ENCODE results near the gene PHACTR1.

Gene PHACTR1

DNA sequence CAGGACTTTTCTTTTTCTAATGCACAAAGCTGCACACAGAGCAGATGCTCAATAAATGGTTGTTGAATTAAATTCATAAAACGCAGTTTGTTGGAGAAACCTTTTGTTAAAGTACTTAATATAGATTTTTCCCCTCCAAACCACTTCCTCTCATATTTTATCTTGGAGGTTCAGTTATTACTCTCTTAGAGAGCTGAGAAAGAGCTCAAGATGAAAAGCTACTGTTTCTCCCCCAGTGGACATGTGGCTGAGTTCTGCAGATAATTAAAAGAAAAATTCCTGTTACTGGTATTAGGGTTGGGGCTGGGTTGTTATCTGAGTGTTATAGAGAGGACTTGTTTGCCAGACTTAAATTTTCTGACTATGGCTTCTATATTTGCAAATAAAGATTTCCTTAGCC lies 317.7 kb downstream of the PHACTR1 start:
- intact Hi-C loops (cut with DNase I) = no loop called here
- no peak for DNase-seq

DNA sequence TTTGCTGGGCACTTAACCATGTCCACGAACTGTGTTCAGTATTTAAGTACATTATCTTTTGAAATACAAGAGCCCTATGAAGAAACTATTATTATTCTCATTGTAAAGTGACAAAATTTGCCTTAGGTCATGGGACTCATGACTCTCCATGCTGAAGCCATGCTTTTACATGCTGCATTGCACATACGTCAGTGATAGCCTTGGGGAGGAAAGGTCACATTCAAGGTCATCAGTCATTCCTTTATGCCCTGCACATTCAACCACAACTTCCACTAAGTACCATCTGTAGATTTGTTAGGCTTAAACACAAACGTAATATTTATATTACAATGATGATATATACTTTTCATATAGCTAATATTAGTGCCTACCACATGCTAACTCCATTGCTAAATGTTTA lies 319.0 kb downstream of the PHACTR1 start:
- intact Hi-C loops (cut with DNase I) = no loop called here
- DNase-seq = no peak

DNA sequence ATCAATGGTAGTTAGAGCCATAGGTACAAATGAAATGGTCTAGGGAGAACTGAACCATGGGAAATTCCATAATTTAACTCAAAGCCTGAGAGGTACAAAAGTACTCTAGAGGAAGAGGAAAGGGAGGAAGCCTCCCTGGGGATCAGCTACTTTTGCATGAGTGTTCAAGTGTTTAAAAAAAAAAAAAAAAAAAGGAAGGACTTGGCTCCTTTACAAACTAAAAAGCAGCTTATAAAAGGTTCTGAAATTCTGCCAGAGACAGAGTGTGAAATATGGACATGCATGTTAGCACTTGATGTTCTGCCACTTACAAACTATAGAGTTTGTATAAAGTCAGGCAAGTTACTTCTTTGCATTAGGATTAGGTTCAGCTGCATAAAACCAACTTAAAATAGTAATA lies 321.7 kb downstream of the PHACTR1 start:
- intact Hi-C loops (cut with DNase I) = no loop called here
- DNase-seq = no peak

DNA sequence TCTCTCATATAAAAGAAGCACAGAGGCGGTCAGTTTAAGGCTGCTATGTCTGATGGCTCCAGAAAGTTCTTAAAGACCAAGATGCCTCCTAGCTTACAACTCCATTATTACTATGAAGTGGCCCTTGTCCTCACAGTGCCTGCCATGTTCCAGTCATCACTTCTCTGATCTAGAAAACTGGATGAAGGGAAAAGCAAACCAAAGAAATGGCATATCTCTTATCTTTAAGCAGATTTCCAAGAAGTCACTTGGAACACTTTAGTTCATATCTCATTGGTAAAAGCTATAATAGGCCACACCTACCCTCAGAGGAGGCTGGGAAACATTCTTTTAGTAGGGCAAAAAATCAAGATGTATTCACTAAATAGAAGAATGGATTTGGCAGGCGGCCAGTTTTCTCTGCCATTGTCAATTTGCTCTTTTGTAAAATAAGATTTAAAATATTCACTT lies 322.2 kb downstream of the PHACTR1 start:
- intact Hi-C loops (cut with DNase I) = no loop called here
- DNase-seq = peak in 18 of 42 donors; percentile 27 to 68 (median 38)

DNA sequence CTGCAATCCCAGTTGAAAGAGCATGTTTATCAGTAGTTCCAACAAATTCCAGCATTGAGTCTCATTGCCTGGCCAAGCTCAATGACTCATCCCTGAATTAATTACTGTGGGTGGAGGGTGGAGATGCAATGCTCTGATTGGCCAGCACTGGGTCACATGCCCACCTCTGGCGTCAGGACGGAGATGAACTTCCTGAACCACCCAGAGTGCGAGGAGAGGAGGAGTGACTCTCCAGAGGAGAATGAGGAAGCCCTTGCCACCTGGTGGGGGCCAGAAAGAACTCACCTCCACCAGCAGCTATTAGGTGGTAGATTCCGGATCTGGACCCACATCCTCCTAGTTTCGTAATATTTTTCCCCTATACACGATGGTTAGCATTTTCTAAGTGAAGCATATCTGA lies 327.8 kb downstream of the PHACTR1 start:
- DNase-seq = peak in 39 of 42 donors; percentile 20 to 86 (median 56)
- intact Hi-C loops (cut with DNase I) = no loop called here

DNA sequence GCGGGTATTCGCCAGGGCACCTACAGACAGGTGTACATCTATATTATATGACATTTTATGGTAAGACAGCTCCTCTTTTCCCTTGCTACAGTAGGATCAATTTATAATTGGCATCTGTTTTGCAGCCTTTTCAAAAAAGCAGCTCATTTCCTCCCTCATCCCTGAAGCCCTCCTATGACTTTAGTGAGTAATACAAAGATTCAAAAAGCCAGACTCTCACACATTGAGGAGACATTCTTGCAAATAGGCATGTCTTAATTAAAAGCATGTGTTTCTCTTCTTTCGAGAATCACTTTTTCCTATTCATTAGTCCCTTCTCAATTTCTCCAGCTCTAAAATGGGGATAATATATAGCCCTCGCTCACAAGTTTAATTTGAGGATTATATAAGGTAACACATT lies 328.3 kb downstream of the PHACTR1 start:
- DNase-seq = no peak
- intact Hi-C loops (cut with DNase I) = no loop called here

DNA sequence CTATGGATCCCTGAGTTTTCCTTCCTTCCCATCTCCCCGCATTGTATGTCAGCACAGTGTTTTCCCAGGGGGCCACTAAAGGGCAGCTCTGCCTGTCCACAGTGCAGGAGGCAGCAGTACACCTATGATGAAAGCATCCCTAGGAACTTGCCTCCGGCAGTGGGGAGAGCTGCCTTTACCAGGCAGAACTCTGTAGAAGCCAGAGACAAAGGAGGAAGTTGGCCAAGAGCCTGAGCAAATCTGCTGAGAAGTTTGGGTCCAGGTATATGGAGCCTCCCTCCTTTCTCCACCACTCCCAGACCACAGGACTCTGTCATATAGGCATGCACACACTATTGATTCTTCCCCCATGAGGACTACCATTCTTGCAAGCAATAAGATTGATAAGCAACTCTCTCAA lies 329.1 kb downstream of the PHACTR1 start:
- DNase-seq = no peak
- intact Hi-C loops (cut with DNase I) = no loop called here

DNA sequence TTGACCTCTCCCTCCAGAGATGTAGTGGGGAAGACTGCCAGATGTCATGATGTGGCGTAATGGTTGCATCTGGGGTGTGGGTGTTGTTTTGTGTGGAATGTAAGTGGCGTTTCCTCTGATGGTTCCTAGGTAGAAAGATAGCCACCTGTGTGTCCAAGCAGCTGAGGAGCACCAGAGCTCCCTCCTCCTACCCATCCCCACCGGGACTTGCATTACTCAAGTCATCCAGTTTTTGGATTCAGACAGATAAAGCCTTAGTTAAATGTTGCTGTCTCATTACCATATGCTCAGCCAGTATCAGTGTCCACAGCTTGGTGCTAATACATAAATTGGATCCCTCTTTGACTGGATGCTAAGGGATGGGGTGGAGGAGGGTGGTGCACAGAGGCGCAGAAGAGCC lies 329.5 kb downstream of the PHACTR1 start:
- DNase-seq = no peak
- intact Hi-C loops (cut with DNase I) = no loop called here

DNA sequence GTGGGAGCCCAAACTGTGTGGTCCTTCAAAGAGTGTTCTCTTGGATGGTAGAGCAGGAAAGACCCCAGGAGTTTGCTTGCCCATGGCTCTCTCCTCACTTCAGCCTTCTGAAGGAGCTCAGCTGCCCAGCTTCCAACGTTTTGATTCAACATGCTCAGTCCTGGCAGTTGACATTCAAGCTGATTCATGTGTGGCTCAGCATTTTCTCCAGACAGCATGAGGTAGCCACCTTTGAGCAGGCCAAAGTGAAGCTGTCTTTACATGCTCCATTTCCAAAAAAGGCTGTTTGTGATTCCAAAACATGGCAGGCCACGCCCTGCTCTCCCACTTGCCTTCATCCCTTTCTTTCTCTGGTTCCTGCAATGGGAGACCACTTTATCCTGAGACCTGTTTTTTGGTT lies 331.5 kb downstream of the PHACTR1 start:
- no peak for DNase-seq
- intact Hi-C loops (cut with DNase I) = no loop called here

DNA sequence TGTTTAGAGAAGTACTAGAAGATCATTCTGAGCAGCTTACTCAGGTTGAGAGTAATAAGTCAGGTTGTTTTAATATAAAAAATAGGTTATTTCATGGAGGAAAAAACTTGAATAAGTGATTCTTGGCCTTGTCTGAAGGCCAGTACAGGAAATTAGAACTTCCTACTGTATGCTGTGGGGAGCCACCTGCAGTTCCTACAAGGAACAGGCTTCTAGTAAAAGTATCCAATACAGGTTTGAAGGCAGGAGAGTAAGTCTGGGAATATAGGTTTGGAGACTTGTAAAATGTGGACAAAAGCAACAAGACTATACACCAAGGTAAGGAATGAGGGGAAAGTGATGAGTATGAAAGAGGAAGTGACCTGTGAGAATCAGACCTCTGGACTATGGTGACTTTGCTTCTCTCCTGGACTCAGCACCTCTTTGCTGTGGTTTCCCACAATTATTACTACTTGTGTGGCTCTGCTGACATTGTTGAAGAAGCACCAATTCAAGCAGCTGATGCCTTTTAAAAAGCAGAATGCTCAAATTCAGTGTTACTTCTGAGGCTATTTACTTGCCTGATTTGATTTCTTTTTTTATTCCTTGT lies 333.2 kb downstream of the PHACTR1 start:
- no peak for DNase-seq
- intact Hi-C loops (cut with DNase I) = no loop called here

DNA sequence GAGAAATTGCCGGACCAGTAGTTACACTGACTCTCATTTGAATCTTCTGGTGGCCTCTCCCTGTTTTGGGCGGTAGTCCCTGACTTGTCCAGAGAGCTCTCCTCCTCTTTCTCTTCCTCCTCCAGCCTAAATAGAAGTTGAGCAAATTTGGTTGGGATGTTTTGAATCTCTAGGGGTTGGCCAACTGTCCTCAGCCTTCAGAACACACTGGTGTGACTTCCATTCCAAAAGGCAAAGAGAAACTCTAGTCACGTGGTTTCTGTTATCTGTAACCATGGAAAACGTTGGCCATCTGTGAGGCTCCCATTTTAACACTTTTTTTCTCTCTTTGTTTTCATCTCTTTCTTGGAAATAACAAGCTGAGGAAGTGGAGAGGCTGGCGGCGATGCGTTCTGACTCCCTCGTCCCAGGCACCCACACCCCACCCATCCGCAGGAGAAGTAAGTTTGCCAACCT lies 336.5 kb downstream of the PHACTR1 start:
- DNase-seq = peak in 1 of 42 donors; percentile 45
- intact Hi-C loops (cut with DNase I) = no loop called here

DNA sequence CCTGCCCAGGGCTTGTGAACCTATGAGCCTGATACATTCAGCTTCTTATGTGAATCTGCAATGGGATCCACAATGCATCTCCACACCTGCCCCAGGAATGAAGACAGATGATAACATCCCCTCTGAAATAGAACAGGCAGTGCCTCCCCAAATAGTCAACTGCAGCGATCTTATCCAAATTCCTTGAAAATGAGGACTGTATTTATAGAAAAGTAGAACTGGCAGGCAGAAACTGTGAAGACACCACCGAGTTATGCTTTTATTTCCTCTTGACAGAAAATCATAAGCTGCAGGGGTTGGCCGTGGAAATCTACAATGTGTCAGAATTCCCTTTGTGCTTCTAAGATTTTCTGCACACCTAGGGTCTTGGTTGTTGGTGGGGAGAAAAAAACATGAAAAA lies 341.5 kb downstream of the PHACTR1 start:
- DNase-seq = no peak
- intact Hi-C loops (cut with DNase I) = no loop called here

DNA sequence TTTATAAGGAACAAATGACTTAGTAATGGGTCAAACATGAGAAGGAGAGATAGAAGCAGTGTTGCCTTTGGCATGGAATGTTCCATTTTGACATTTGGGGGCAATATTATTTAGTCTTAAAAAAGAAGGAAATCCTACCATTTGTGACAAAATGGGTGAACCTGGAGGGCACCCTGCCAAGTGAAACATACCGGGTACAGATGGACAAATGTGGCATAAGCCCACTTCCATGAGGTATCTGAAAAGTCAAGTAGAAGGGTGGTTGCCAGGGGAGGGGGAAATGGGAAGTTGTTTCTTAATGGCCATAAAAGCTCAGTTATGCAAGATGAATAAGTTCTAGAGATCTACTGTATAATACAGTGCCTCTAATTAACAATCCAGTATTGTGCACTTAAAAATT lies 342.5 kb downstream of the PHACTR1 start:
- no peak for DNase-seq
- intact Hi-C loops (cut with DNase I) = no loop called here

DNA sequence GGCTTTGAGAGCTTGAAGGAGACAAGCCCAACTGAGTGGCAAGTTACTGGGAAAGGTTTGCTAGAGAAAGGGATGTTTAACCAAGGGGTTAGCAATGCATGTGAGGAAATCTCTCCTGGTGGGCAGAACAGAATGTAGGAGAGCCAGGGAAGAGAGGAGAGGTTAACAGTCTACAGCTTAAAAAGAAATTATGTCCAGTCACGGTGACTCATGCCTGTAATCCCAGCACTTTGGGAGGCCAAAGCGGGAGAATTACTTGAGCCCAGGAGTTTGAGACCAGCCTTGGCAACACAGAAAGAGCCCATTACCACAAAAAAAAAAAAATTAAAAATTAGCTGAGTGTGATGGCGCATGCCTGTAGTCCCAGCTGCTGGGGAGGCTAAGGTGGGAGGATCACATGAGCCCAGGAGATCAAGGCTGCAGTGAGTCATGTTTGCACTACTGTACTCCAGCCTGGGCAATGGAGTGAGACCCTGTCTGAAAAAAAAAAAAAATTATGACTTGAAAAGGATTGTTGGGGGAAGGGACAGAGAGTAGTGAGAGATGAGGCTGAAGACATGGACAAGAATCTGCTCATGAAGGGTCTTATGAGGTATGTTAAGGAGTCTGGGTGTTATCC lies 346.8 kb downstream of the PHACTR1 start:
- DNase-seq = peak in 2 of 42 donors; percentile 30 to 52

DNA sequence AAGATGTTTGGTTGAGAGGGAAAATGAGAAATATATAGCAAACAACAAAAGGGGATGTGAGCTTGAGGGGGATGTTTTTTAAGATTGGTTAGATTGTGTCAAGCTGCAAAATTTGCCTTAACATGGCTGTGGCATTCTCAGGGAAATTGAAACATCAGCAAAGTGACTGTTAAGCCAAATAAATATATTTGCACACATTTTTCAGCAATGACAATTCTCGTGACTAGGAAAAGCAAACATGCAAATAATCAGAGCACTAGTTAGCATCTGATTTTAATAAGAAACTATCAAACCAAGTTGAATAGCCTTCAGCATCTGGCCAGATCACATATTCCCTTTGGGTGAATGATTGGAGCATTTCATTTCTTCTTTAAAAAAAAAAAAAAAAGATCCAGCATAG lies 349.0 kb downstream of the PHACTR1 start:
- DNase-seq = no peak
- intact Hi-C loops (cut with DNase I) = no loop called here

More for the DNA sequence above, 346.8 kb downstream of the PHACTR1 start:
- intact Hi-C loops (cut with DNase I) = no loop called here

DNA sequence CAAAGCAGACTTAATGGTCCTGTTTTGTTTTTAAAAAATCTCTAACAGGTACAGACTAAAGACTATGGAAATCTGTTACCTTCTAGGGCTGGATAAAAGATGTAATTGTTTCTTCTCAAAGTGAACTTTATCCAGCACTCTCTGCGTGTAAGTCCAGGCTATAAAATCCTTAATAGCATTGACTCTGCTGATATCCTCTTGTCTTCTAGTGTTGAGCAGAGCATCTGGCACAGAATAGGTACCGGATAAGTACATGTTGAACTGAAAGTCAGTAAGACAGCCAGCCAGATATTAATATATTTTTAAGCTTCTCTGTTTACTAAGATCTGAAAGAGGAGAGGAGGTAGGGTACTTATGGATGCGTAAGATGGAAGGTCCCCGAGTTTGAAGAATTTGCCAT lies 349.5 kb downstream of the PHACTR1 start:
- intact Hi-C loops (cut with DNase I) = no loop called here
- DNase-seq = no peak

DNA sequence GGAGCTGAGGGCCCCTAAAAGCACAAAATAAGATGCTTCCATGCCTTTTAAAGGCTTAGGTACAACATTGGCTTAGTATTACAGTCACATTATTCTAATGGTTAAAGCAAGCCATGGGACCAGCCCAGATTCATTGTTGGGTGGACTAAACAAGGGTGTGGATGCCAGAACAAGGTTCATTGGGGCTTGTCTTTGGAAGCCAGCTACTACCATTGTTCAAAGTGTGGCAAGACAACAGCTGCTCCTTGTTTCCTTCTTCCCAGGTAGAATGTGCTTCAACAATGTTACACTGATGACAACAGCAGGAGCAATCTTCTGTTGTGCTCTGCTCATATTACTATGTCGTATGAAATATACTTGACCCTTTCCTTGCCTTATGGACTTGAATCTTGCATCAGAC lies 350.3 kb downstream of the PHACTR1 start:
- intact Hi-C loops (cut with DNase I) = no loop called here
- DNase-seq = no peak

DNA sequence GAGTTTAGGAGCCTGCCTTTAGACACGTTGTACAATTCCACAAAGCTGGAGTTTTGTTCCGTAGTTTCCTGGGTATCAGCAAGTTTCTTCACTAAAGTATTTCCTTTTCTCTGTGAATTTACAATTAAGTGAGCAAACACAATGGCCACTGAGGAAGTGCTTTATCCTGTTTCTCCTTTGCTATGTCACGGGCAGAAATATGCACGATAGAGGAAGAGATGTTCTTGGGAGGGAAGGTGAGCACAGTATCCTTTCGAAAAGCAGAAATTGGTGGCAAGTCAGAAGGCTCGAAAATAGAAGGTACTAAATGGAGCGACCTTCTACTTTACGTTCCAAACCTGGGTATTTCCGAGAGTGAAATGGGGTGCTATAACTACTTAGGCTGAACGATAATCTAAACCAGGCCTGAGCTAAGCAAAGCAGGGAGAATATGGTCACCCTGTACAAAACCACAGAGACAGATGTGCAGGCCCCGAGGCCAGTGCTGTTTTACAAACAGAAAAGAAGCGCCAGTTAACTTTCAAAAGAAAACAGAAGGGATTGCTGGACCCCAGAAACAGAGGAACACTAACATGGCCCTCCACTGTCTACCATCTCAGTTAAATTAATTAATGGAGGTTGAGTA lies 352.1 kb downstream of the PHACTR1 start:
- intact Hi-C loops (cut with DNase I) = no loop called here
- no peak for DNase-seq

DNA sequence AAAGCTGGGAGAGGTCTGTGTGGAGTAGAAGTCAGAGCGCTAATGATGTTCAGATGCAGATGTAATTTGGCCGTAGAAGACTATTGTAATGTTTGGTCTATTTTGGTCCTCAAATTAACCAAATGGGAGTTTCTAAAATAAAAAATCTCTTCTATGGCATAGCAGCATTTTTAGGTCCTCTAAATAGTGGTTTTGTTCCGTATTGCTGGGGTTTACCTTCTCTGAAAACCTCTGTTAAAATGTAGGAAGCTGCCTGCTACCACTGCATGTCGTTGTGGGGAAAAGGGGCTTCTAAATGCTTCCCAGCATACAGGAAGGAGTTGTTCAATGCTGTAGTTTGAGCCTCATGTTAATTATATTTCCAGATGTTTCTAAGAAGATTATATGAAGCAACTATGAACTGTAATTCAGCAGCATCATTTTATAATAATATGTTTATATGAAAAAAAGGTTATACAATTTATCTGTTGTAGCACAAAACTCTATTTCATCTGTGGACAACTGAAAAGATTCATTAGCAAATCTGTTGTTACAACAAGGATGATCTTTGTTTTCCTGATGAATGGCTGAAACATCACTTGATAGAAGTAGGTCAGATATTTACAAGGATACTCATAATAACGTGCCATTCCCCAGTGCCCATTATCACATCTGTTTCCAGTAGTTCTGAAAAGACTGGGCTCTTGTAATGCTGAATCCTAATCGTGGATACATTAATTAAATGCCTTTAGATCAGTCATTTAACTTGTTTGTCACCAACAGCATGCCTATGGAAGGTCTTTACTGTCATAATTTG lies 355.2 kb downstream of the PHACTR1 start:
- intact Hi-C loops (cut with DNase I) = no loop called here
- peak in 1 of 42 donors; percentile 46 for DNase-seq

All from head of caudate nucleus (tissue), 42 donors.